GM12865 (cell line): Measurements from ENCODE around the gene DUSP10.

Source experiments
- DNase-seq: peaks from one replicate; pipeline ENCODE4 v3.0.0; 2010; ENCODE audit warnings: low read depth
- H3K4me3 ChIP-seq: 2 replicates; pipeline ENCODE4 v1.5.1; 2011; ENCODE audit warnings: mild to moderate bottlenecking, low read depth, low read length, control low read depth
- CTCF ChIP-seq: IDR thresholded peaks from 2 replicates; pipeline ENCODE4 v1.5.1; 2011; ENCODE audit warnings: low read length, control low read depth, low read depth, inconsistent platforms; ENCODE audit not compliant: insufficient read depth; ENCODE audit errors: missing control alignments

Gene DUSP10

GRCh38 chr1:221735999-221736398, 5.9 kb downstream of the DUSP10 start:
- H3K4me3 ChIP-seq, result peak overlapping the region; percentile 26

DNA sequence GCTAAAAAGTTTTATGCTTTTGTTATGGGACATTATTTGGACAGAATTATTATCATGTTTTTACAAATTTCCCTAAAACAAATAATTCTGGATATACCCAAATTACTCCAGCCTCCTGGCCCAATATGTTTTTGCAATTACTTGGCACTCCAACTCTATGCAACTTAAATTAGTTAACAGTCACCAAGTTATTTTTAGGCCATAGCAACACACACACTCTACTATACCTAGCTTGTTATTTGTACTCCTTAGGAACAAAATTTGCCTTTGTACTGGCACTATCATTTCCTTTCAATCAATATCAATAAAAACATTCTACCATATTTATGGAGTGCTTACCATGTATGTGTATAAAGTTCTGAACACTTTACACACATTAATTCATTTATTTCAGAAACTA, 7.7 kb downstream of the DUSP10 start:
- TF ChIP-seq CTCF, result no peak
- H3K4me3 ChIP-seq, result no peak overlapping the region
- DNase-seq, result no peak

More at GRCh38 chr1:221735999-221736398, 5.9 kb downstream of the DUSP10 start:
- no peak for DNase-seq
- no peak for TF ChIP-seq CTCF

DNA sequence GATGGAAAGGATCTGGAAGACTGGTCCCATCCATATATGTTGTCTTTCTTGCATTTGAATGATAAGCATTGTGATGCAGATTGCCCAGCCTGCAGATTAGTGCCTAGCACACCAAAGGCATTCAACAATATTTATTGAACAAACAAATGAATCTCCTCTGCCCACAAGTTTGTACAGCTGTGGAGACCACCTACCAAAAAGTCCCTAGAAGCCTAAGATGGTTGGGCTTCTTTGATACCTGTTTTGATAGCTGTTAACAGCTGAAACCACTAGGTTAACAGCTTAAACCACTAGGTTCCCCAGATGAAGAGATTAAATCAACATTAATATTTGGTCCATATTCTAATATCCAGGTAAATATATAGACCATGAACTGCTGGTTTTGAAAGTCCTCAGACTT, 9.8 kb downstream of the DUSP10 start:
- TF ChIP-seq CTCF, result no peak
- no peak overlapping the region for H3K4me3 ChIP-seq
- no peak for DNase-seq

DNA sequence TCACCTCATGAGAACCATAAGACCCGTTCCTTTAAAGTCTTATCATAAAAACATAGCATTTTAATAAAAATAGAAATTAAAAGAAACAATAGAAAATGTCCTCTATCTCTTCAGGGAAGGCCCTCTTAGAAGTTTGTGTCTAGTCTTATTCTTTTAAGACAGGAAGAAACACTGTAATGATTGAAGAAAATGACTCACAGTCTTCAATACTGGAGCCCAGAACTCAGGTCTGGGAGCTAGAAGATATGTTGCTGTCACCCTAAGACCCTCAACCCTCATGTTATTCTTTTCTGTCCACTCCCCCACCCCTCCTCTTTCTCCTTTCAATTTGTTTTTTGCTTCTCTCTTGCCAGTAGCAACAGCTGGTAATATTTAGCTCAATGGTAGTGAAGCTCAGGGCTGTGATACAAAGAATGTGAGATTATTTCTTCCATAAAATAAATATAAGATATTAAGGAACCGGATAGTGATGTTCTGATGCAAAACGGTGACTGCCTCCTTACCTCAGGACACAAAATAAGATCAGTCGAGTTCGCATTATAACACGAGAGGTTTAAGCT, 12.0 kb downstream of the DUSP10 start:
- no peak for TF ChIP-seq CTCF
- no peak overlapping the region for H3K4me3 ChIP-seq
- DNase-seq, result no peak

GRCh38 chr1:221728037-221728505, 13.8 kb downstream of the DUSP10 start:
- DNase-seq, result no peak
- H3K4me3 ChIP-seq, result peak overlapping the region; percentile 15; the same call in 1 of the 2 replicates
- no peak for TF ChIP-seq CTCF

- DNase-seq, result peak; percentile 60
- no peak for TF ChIP-seq CTCF
- peak overlapping the region; percentile 40 for H3K4me3 ChIP-seq
These were observed 14.5 kb downstream of the DUSP10 start for GRCh38 chr1:221727146-221728036.
